ENCODE results near the gene SNAI3. TPM values are rescaled to one million over a fixed set of nuclear protein-coding genes. Genes with fewer than 3 reads are reported as not detected.

SNAI3 gene
- total and polyA plus RNA-seq, 2 donors (not counting 1 experiment from before 2014, with no cell fraction given) = 6.5 to 8.8 TPM

DNA sequence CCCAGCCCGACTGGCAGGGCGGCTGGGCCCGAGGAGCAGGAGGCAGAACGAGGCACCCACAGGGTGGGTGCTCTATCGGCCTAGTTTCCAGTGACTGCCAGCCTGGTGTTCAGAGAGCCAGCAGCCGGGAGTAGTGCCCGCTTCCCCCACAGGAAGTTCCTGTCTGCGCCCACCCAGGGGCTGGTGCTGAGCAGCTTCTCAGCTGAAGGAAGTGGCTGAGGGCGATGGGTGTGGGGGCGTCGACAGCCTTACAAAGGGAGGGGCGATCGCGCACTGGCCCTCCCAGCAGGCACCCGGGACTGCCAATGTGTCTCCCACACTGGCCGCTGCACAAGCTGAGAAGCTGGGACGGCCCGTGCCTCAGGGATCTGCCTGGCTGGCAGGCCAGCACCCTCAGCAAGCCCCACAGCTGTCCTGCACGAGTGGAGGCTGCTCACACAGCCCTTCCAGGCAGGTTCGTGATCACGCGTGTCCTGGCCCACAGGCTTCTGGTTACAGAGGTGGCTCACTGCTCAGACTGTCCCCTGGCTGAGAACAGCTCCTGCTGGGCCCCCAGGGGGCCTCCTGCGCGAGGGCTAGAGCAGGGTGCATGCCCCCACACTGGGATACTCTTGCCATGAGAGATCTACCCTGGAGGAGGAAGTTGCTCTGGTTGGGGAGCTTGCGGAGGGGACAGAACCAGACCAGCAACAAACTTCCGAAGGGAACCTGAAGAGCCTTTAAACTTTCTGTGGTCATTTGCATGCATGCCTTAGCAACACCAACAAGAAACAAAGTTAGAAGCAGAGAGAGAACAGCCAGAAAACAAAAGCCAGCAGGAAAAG, 17.4 kb upstream of the SNAI3 start:
- H3K4me1 ChIP-seq (ENCODE audit: control insufficient read depth in 2 of 2, insufficient read depth in 2 of 2, low read length in 2 of 2) = peaks cover 65 to 80% of the 10 kb centered on the region in 2 donors
- H3K9me3 ChIP-seq (ENCODE audit: control extremely low read depth in 1 of 3, control insufficient read depth in 2 of 3, insufficient read depth in 1 of 3, low read length in 2 of 3) = no peaks in the 10 kb centered on the region
- ChIA-PET CTCF (interaction anchor here (1.0 to 2.0 kb wide), 5 partner anchors 19 to 78 kb away, joined by 4 to 12 read pairs (median 6); partner anchors contain the start of gene CYBA), POLR2A (interaction anchor here (0.6 to 1.5 kb wide), 6 partner anchors 21 to 134 kb away, joined by 3 to 8 read pairs (median 4); partner anchors contain the start of gene ZC3H18)
- peak overlapping the region; percentile 98 for H3K4me2 ChIP-seq (replicated peaks; ENCODE audit: low read depth, low read length, poor library complexity, severe bottlenecking)
- peak overlapping the region; percentile 64 for H3K9ac ChIP-seq (ENCODE audit: low read length)
- peak overlapping the region; percentile 43 for H2AFZ ChIP-seq (ENCODE audit: insufficient read depth, low read depth, low read length, poor library complexity, severe bottlenecking)
- H3K4me3 ChIP-seq (ENCODE audit: control extremely low read depth in 1 of 5, extremely low read depth in 1 of 5, insufficient read depth in 1 of 5, low read depth in 2 of 5, low read length in 4 of 5) = peak overlapping the region; percentile 25 to 71 (median 48)
- H3K27ac Mint-ChIP-seq = peak overlapping the region; percentile 92
- no peaks in the 10 kb centered on the region for H3K27me3 ChIP-seq (replicated peaks in 1 of 4; ENCODE audit: control extremely low read depth in 1 of 4, control insufficient read depth in 3 of 4, insufficient read depth in 4 of 4, low read length in 3 of 4)
- peaks cover 8% of the 10 kb centered on the region for H4K20me1 ChIP-seq (ENCODE audit: control insufficient read depth, insufficient read depth, low read length, poor library complexity, severe bottlenecking)
- DNase-seq (peak; percentile 65), ATAC-seq (ENCODE audit: low read depth) (peak; percentile 15)
- H3K36me3 ChIP-seq (replicated peaks in 1 of 2; ENCODE audit: control extremely low read depth in 1 of 2, control insufficient read depth in 1 of 2, extremely low read depth in 1 of 2, insufficient read depth in 2 of 2, low read length in 1 of 2) = peaks cover 0 to 16% of the 10 kb centered on the region in 2 experiments
- peak overlapping the region; percentile 84 to 91 for H3K27ac ChIP-seq (ENCODE audit: low read length in 2 of 2)
- peak overlapping the region; percentile 84 for H3K4me3 Mint-ChIP-seq
- peaks cover 69% of the 10 kb centered on the region for H3K4me1 Mint-ChIP-seq
- TF ChIP-seq EZH2 (IDR thresholded peaks at IDR 0.05; ENCODE audit: borderline replicate concordance, insufficient read depth, low read depth, low read length, poor library complexity, severe bottlenecking) = no peak
- TF ChIP-seq, protein P1, sequence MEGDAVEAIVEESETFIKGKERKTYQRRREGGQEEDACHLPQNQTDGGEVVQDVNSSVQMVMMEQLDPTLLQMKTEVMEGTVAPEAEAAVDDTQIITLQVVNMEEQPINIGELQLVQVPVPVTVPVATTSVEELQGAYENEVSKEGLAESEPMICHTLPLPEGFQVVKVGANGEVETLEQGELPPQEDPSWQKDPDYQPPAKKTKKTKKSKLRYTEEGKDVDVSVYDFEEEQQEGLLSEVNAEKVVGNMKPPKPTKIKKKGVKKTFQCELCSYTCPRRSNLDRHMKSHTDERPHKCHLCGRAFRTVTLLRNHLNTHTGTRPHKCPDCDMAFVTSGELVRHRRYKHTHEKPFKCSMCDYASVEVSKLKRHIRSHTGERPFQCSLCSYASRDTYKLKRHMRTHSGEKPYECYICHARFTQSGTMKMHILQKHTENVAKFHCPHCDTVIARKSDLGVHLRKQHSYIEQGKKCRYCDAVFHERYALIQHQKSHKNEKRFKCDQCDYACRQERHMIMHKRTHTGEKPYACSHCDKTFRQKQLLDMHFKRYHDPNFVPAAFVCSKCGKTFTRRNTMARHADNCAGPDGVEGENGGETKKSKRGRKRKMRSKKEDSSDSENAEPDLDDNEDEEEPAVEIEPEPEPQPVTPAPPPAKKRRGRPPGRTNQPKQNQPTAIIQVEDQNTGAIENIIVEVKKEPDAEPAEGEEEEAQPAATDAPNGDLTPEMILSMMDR (IDR thresholded peaks at IDR 0.05) = no peak
- H3K79me2 ChIP-seq (ENCODE audit: control insufficient read depth, insufficient read depth, low read length) = peaks cover 70% of the 10 kb centered on the region
- H3K9me3 Mint-ChIP-seq (ENCODE audit: insufficient read depth) = no peaks in the 10 kb centered on the region
- WGBS (ENCODE audit: insufficient coverage) = 2% methylated on average over 24 of the region's 26 CpGs
- no peaks in the 10 kb centered on the region for H3K27me3 Mint-ChIP-seq
- intact Hi-C loops (cut with micrococcal nuclease) = no loop called here

Measured in B cell (primary cell).